SU-DHL-6 (cell line): ENCODE data around the gene PLA2G6.
"Not testable (repeated sequence)": the region's sequence is repeated elsewhere in the genome, so short reads cannot be mapped to it uniquely, and the experiment has no call there.

Source experiments
- H2AFZ ChIP-seq: fragments of 200-600 bp; sonication (generic); 2 replicates; pipeline ENCODE4 v1.6.1; 2014; ENCODE audit warnings: low read depth, mild to moderate bottlenecking, moderate library complexity, mixed read lengths, antibody characterized with exemption, low read length; ENCODE audit not compliant: severe bottlenecking
- H3F3A ChIP-seq: fragments of 200-600 bp; shearing (Covaris generic); 2 replicates; pipeline ENCODE4 v1.6.0; 2016; ENCODE audit warnings: antibody characterized with exemption, mild to moderate bottlenecking; ENCODE audit not compliant: insufficient read depth
- H3K27ac ChIP-seq: fragments of 200-600 bp; sonication (generic); 2 replicates; pipeline ENCODE4 v1.5.1; 2016; ENCODE audit warnings: low read depth, mild to moderate bottlenecking, low read length, moderate library complexity, mixed read lengths
- H3K27me3 ChIP-seq: fragments of 200-600 bp; sonication (generic), shearing (Covaris generic); 2 replicates; pipeline ENCODE4 v1.6.0; 2014; ENCODE audit warnings: mild to moderate bottlenecking, low read length
- H3K36me3 ChIP-seq: fragments of 200-600 bp; sonication (generic); 2 replicates; pipeline ENCODE4 v1.6.1; 2014; ENCODE audit warnings: mild to moderate bottlenecking, low read length, mixed read lengths
- H3K4me2 ChIP-seq: fragments of 300-600, 200-600 bp; shearing (Covaris generic), sonication (generic); 2 replicates; pipeline ENCODE4 v1.6.0; 2014; ENCODE audit warnings: low read length, low read depth, mild to moderate bottlenecking; ENCODE audit not compliant: poor library complexity, severe bottlenecking
- H3K4me3 ChIP-seq: fragments of 200-600 bp; sonication (generic); 2 replicates; pipeline ENCODE4 v1.5.1; 2014; ENCODE audit warnings: antibody characterized with exemption, low read length, mild to moderate bottlenecking, mixed read lengths; ENCODE audit not compliant: insufficient read depth, poor library complexity, severe bottlenecking
- H3K79me2 ChIP-seq: fragments of 200-600 bp; sonication (generic); 2 replicates; pipeline ENCODE4 v1.6.1; 2014; ENCODE audit warnings: mild to moderate bottlenecking, low read length, moderate library complexity; ENCODE audit not compliant: insufficient read depth
- H3K9ac ChIP-seq: fragments of 200-600 bp; sonication (generic); 2 replicates; pipeline ENCODE4 v1.7.0; 2014; ENCODE audit warnings: mild to moderate bottlenecking, low read length
- H3K9me2 ChIP-seq: fragments of 200-600 bp; sonication (generic); replicated peaks from 2 replicates; pipeline ENCODE4 v1.6.1; 2014; ENCODE audit warnings: low read length; ENCODE audit not compliant: insufficient read depth
- H3K9me3 ChIP-seq: fragments of 200-600 bp; sonication (generic); 2 replicates; pipeline ENCODE4 v1.6.1; 2014; ENCODE audit warnings: low read length, mixed read lengths; ENCODE audit not compliant: insufficient read depth
- H4K20me1 ChIP-seq: fragments of 200-600 bp; sonication (generic); 2 replicates; pipeline ENCODE4 v1.6.1; 2014; ENCODE audit warnings: low read depth, mild to moderate bottlenecking, antibody characterized with exemption, low read length, moderate library complexity, mixed read lengths
- EZH2phosphoT487 ChIP-seq: fragments of 200-600 bp; sonication (generic), shearing (Covaris generic); conservative IDR thresholded peaks from 2 replicates; pipeline ENCODE4 v1.6.1; 2018; ENCODE audit warnings: mild to moderate bottlenecking, antibody characterized with exemption, low read length, moderate library complexity, mixed read lengths
- TF ChIP-seq, protein P1 (sequence below): fragments of 200-600 bp; sonication (generic); IDR thresholded peaks from one replicate; pipeline ENCODE4 v1.5.1; 2017; ENCODE audit warnings: antibody characterized with exemption, mild to moderate bottlenecking, low read length, moderate library complexity; ENCODE audit not compliant: insufficient read depth, poor library complexity, severe bottlenecking

Gene PLA2G6

DNA sequence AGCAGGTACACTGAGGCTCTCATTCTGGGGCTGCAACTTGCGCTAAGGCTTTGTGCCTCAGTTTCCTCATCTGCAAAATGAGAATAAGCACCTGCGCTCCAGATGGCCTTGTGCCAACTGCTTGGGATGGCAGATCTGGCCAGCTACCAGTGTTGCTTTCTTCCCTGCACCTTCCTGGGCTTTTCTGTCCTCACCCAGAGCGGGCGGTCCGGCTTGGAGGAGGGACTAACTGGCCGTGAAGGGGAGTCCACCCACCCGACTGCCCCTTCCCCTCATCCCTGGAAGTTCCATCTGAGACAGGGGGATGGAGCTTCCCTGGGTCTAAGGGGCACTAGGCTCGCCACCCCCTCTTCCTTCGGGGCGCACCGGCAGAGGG is 101.2 kb downstream of the PLA2G6 start:
- TF ChIP-seq EZH2phosphoT487 = no peak
- TF ChIP-seq, protein P1, sequence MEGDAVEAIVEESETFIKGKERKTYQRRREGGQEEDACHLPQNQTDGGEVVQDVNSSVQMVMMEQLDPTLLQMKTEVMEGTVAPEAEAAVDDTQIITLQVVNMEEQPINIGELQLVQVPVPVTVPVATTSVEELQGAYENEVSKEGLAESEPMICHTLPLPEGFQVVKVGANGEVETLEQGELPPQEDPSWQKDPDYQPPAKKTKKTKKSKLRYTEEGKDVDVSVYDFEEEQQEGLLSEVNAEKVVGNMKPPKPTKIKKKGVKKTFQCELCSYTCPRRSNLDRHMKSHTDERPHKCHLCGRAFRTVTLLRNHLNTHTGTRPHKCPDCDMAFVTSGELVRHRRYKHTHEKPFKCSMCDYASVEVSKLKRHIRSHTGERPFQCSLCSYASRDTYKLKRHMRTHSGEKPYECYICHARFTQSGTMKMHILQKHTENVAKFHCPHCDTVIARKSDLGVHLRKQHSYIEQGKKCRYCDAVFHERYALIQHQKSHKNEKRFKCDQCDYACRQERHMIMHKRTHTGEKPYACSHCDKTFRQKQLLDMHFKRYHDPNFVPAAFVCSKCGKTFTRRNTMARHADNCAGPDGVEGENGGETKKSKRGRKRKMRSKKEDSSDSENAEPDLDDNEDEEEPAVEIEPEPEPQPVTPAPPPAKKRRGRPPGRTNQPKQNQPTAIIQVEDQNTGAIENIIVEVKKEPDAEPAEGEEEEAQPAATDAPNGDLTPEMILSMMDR = no peak
- H3K27ac ChIP-seq = no peak overlapping the region
- H3F3A ChIP-seq = no peaks in the 10 kb centered on the region
- no peaks in the 10 kb centered on the region for H3K79me2 ChIP-seq
- no peak overlapping the region for H2AFZ ChIP-seq
- H3K9me3 ChIP-seq = no peaks in the 10 kb centered on the region
- no peak overlapping the region for H3K9ac ChIP-seq
- no peak overlapping the region for H3K4me2 ChIP-seq
- no peak overlapping the region for H3K4me3 ChIP-seq
- no peaks in the 10 kb centered on the region for H4K20me1 ChIP-seq
- no peaks in the 10 kb centered on the region for H3K27me3 ChIP-seq
- no peaks in the 10 kb centered on the region for H3K9me2 ChIP-seq
- H3K36me3 ChIP-seq = no peaks in the 10 kb centered on the region

DNA sequence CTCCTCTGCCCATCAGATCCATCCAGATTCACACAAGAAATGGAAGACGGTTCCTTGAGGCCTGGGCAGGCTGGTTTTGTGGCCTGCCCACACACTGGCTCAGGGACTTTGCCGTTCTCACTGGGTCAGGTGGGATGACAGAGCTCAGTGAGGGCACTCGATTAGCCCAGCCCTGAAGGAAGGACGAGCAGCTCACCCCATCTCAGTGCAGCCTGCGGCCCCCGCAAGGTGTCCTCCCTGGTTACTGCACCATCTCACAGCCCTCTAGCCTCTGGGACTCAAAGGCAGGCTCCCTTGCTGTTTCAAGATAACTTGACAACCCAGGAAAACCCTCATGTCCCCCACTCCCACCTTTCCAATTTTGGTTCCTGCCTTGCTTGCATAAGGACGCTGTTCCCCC is 101.8 kb downstream of the PLA2G6 start:
- Histone ChIP-seq H3K27me3 (no peaks in the 10 kb centered on the region), H3K4me2 (no peak overlapping the region), H3K9ac (no peak overlapping the region), H3K27ac (no peak overlapping the region), H3K79me2 (no peaks in the 10 kb centered on the region), H3F3A (no peaks in the 10 kb centered on the region), H3K9me3 (no peaks in the 10 kb centered on the region), H2AFZ (no peak overlapping the region), H3K4me3 (no peak overlapping the region), H4K20me1 (no peaks in the 10 kb centered on the region), H3K9me2 (no peaks in the 10 kb centered on the region), H3K36me3 (no peaks in the 10 kb centered on the region)
- TF ChIP-seq EZH2phosphoT487 = no peak
- TF ChIP-seq, protein P1 = no peak

- not testable (repeated sequence) for H3K9ac ChIP-seq, H3K4me2 ChIP-seq, H3K9me2 ChIP-seq
These were observed 102.4 kb downstream of the PLA2G6 start for GRCh38 chr22:38079208-38079607.

DNA sequence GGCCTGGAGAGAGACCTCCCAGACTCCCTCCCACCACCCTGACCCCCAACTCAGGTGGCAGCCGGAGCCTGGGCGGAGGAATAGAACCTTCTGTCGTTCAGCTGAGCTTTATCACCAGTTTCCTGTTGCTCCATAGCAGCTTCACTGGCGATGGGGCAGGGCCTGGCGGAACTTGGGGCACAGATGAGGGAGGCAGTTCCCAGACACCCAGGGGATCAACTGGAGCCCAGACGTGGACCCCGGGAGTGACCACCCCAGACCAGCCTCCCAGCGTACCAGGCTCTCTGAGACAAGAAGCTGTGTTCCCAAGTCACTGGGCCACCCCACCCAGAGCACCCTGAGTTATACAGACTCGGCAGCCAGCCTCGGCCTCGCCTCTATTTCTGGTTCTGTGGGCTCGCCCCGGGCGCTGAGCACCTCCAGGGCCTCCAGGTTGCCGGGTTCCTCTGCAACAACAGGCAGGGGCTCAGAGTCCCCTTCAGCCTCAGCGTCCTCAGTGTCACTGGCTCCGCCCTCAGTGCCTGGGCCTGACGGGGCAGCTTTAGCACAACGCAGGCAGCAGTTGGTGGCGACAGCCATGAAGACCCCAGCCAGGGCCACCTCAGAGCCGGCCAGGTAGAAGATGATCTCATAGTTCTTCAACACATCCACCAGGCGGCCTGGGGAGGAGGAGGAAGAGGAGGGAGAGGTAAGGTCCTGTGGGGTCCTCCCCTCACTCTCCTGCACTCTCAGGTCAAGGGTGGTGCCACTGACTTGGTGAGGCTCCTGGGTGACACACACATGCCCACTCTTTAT is 103.4 kb downstream of the PLA2G6 start:
- no peaks in the 10 kb centered on the region for H3K9me3 ChIP-seq
- no peak for TF ChIP-seq EZH2phosphoT487
- TF ChIP-seq, protein P1 = no peak
- no peak overlapping the region for H3K4me3 ChIP-seq
- no peaks in the 10 kb centered on the region for H3K27me3 ChIP-seq
- H3F3A ChIP-seq = no peaks in the 10 kb centered on the region
- H4K20me1 ChIP-seq = no peaks in the 10 kb centered on the region
- H3K4me2 ChIP-seq = no peak overlapping the region
- H2AFZ ChIP-seq = no peak overlapping the region
- no peaks in the 10 kb centered on the region for H3K9me2 ChIP-seq
- H3K9ac ChIP-seq = no peak overlapping the region
- no peaks in the 10 kb centered on the region for H3K36me3 ChIP-seq
- no peaks in the 10 kb centered on the region for H3K79me2 ChIP-seq
- no peak overlapping the region for H3K27ac ChIP-seq

More at GRCh38 chr22:38079208-38079607, 102.4 kb downstream of the PLA2G6 start:
- not testable (repeated sequence) for H3K36me3 ChIP-seq, H2AFZ ChIP-seq, H3K4me3 ChIP-seq, H3K27ac ChIP-seq, H3K79me2 ChIP-seq, H4K20me1 ChIP-seq, H3F3A ChIP-seq, H3K27me3 ChIP-seq, H3K9me3 ChIP-seq
